ENCODE data around the gene KCNQ1OT1. TPM values are rescaled to one million over a fixed set of nuclear protein-coding genes. Genes with fewer than 3 reads are reported as not detected.

KCNQ1OT1 gene
- total RNA-seq, 2 donors from 2014 or later: 2.3 to 3.3 TPM

GRCh38 chr11:2657697-2658284 lies 42.0 kb downstream of the KCNQ1OT1 start:
- DNase-seq (ENCODE audit: low spot score): no peak

DNA sequence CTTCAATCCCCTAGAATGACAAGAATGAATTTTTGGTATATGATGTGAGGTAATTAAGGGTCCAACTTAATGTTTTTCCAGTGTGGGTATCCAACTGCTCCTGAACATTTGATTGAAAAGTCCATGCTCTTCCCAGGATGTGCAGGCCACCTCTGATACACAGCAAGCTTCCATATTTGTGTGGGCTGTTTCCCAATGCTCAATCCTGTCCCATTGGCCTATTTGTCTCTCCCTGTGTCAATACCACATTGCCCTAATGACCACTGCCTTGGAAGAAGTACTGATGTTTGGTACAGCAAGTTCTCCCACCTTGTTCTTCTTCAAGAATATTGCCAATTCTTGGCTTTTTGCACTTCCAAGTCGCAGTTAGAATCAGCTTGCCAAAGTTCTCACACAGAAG lies 42.9 kb downstream of the KCNQ1OT1 start:
- DNase-seq (ENCODE audit: low spot score) (no peak), ATAC-seq (ENCODE audit: insufficient number of reproducible peaks, low FRiP score, low read depth) (no peak)
- Histone ChIP-seq H3K36me3 (no peaks in the 10 kb centered on the region), H3K27me3 (replicated peaks; ENCODE audit: insufficient read depth) (no peaks in the 10 kb centered on the region), H3K4me1 (ENCODE audit: control insufficient read depth in 1 of 2, low read depth in 2 of 2) (no peaks in the 10 kb centered on the region), H3K4me3 (no peak overlapping the region), H3K27ac (no peak overlapping the region), H3K9me3 (peaks cover 25% of the 10 kb centered on the region)
- no peak for TF ChIP-seq CTCF (IDR thresholded peaks at IDR 0.05)

More at GRCh38 chr11:2657697-2658284, 42.0 kb downstream of the KCNQ1OT1 start:
- peaks cover 20% of the 10 kb centered on the region for H3K9me3 ChIP-seq
- H3K4me3 ChIP-seq: no peak overlapping the region
- no peaks in the 10 kb centered on the region for H3K27me3 ChIP-seq (replicated peaks; ENCODE audit: insufficient read depth)
- TF ChIP-seq CTCF (IDR thresholded peaks at IDR 0.05): no peak
- H3K4me1 ChIP-seq (ENCODE audit: control insufficient read depth in 1 of 2, low read depth in 2 of 2): no peaks in the 10 kb centered on the region
- H3K36me3 ChIP-seq: no peaks in the 10 kb centered on the region
- no peak overlapping the region for H3K27ac ChIP-seq
- no peak for ATAC-seq (ENCODE audit: insufficient number of reproducible peaks, low FRiP score, low read depth)

- TF ChIP-seq CTCF (IDR thresholded peaks at IDR 0.05): no peak
- no peak overlapping the region for H3K27ac ChIP-seq
- no peaks in the 10 kb centered on the region for H3K4me1 ChIP-seq (ENCODE audit: control insufficient read depth in 1 of 2, low read depth in 2 of 2)
- no peaks in the 10 kb centered on the region for H3K36me3 ChIP-seq
- DNase-seq (ENCODE audit: low spot score) (no peak), ATAC-seq (ENCODE audit: insufficient number of reproducible peaks, low FRiP score, low read depth) (no peak)
- no peaks in the 10 kb centered on the region for H3K27me3 ChIP-seq (replicated peaks; ENCODE audit: insufficient read depth)
- H3K9me3 ChIP-seq: peaks cover 29% of the 10 kb centered on the region
- H3K4me3 ChIP-seq: no peak overlapping the region
These were observed 43.8 kb downstream of the KCNQ1OT1 start for GRCh38 chr11:2655834-2656622.

DNA sequence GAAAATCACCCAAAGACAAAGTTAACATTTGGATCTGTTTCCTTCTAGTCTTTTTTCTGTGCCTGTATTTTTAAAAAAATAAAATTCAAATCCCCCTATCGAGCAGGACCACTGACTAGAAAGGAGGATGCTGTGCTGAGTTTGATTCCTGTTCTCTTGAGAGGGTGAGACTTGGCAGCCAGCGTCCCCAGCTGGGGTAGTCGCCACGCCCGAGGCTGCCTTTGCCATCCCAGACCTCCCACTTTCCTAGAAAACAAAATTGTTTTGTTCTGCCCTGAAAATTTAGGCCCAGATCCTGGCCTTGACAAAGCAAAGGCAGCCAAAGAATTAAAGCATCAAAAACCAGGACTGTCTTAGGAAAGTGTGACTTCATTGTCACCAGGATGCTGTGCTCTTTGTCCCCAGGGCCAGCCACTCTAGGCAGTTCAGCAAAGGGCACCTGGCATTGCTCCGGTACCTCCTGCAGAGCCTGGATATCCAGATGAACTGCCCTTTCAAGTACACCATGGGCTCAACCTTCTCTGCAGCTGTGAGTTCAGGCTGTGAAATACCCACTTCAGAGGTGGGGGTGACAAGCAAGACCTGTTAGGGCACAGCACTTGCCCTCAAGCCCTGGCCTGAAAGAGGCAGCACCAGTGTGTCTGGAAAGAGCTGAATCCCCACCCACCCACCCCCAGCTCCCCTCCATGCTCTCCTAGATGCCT lies 44.6 kb downstream of the KCNQ1OT1 start:
- no peak for ATAC-seq (ENCODE audit: insufficient number of reproducible peaks, low FRiP score, low read depth)
- Histone ChIP-seq H3K27me3 (replicated peaks; ENCODE audit: insufficient read depth) (no peaks in the 10 kb centered on the region), H3K27ac (no peak overlapping the region), H3K4me1 (ENCODE audit: control insufficient read depth in 1 of 2, low read depth in 2 of 2) (no peaks in the 10 kb centered on the region), H3K9me3 (peaks cover 27% of the 10 kb centered on the region), H3K4me3 (no peak overlapping the region), H3K36me3 (no peaks in the 10 kb centered on the region)
- no peak for DNase-seq (ENCODE audit: low spot score)
- no peak for TF ChIP-seq CTCF (IDR thresholded peaks at IDR 0.05)

All from thoracic aorta (tissue), 2 donors.